HL-60 (cell line): ENCODE data around the gene SLCO2A1.

Experiments used
- DNase-seq, 2 experiments: peaks; one replicate each; pipeline ENCODE4 v3.0.0-alpha.2; 2010 to 2020; ENCODE audit warnings: low read depth in 1 of 2, low spot score in 1 of 2
- H3K27ac ChIP-seq: fragments of 250-450 bp; sonication (Bioruptor Pico); replicated peaks from 2 replicates; pipeline ENCODE4 v1.5.1; 2020; ENCODE audit warnings: mild to moderate bottlenecking, moderate library complexity
- H3K27me3 ChIP-seq: fragments of 250-450 bp; sonication (Bioruptor Pico); 2 replicates; pipeline ENCODE4 v1.5.1; 2021; ENCODE audit warnings: mild to moderate bottlenecking, moderate library complexity; ENCODE audit not compliant: insufficient read depth, poor library complexity, severe bottlenecking
- H3K4me3 ChIP-seq: replicated peaks from 2 replicates; pipeline ENCODE4 v1.5.1; 2011; ENCODE audit warnings: mild to moderate bottlenecking, control low read depth, low read length; ENCODE audit not compliant: insufficient read depth
- GABPA ChIP-seq: IDR thresholded peaks from 2 replicates; pipeline ENCODE4 v1.6.1; 2012; ENCODE audit warnings: low read depth
- POLR2AphosphoS5 ChIP-seq: IDR thresholded peaks from 2 replicates; pipeline ENCODE4 v1.6.1; 2012; ENCODE audit warnings: low read depth
- SPI1 ChIP-seq: IDR thresholded peaks from 2 replicates; pipeline ENCODE4 v1.6.1; 2012; ENCODE audit warnings: low read depth, mild to moderate bottlenecking, borderline replicate concordance
- TF ChIP-seq, protein P1 (sequence below): IDR thresholded peaks from one replicate; pipeline ENCODE4 v1.5.1; 2011; ENCODE audit warnings: low read length, control low read depth, inconsistent platforms; ENCODE audit not compliant: insufficient read depth
- TF ChIP-seq, protein P2 (sequence below): IDR thresholded peaks from 2 replicates; pipeline ENCODE4 v1.6.1; 2012; ENCODE audit warnings: low read depth; ENCODE audit not compliant: insufficient replicate concordance

The SLCO2A1 gene

DNA sequence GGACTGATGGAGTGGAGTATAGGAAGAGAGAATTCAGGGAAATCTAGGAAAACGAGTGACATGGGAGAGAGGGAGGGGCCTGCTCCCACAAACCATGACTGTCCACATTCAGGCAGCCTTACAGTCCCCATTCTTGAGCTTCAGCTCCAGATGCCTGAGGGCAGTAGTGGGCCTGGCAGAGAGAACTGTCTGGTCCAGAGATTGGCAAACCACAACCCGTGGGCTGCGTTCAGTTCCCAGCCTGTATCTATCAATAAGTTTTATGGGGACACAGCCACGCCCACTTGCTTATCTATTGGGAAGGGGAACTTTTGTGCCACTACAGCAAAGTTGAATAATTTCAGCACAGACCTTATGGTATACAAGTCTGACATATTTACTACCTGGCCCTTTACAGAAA, 63.8 kb downstream of the SLCO2A1 start:
- DNase-seq = no peak
- TF ChIP-seq POLR2AphosphoS5 = no peak
- TF ChIP-seq, protein P1, sequence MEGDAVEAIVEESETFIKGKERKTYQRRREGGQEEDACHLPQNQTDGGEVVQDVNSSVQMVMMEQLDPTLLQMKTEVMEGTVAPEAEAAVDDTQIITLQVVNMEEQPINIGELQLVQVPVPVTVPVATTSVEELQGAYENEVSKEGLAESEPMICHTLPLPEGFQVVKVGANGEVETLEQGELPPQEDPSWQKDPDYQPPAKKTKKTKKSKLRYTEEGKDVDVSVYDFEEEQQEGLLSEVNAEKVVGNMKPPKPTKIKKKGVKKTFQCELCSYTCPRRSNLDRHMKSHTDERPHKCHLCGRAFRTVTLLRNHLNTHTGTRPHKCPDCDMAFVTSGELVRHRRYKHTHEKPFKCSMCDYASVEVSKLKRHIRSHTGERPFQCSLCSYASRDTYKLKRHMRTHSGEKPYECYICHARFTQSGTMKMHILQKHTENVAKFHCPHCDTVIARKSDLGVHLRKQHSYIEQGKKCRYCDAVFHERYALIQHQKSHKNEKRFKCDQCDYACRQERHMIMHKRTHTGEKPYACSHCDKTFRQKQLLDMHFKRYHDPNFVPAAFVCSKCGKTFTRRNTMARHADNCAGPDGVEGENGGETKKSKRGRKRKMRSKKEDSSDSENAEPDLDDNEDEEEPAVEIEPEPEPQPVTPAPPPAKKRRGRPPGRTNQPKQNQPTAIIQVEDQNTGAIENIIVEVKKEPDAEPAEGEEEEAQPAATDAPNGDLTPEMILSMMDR = no peak
- TF ChIP-seq, protein P2, sequence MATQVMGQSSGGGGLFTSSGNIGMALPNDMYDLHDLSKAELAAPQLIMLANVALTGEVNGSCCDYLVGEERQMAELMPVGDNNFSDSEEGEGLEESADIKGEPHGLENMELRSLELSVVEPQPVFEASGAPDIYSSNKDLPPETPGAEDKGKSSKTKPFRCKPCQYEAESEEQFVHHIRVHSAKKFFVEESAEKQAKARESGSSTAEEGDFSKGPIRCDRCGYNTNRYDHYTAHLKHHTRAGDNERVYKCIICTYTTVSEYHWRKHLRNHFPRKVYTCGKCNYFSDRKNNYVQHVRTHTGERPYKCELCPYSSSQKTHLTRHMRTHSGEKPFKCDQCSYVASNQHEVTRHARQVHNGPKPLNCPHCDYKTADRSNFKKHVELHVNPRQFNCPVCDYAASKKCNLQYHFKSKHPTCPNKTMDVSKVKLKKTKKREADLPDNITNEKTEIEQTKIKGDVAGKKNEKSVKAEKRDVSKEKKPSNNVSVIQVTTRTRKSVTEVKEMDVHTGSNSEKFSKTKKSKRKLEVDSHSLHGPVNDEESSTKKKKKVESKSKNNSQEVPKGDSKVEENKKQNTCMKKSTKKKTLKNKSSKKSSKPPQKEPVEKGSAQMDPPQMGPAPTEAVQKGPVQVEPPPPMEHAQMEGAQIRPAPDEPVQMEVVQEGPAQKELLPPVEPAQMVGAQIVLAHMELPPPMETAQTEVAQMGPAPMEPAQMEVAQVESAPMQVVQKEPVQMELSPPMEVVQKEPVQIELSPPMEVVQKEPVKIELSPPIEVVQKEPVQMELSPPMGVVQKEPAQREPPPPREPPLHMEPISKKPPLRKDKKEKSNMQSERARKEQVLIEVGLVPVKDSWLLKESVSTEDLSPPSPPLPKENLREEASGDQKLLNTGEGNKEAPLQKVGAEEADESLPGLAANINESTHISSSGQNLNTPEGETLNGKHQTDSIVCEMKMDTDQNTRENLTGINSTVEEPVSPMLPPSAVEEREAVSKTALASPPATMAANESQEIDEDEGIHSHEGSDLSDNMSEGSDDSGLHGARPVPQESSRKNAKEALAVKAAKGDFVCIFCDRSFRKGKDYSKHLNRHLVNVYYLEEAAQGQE = no peak
- H3K27me3 ChIP-seq = no peaks in the 10 kb centered on the region
- no peak overlapping the region for H3K4me3 ChIP-seq
- H3K27ac ChIP-seq = no peak overlapping the region

DNA sequence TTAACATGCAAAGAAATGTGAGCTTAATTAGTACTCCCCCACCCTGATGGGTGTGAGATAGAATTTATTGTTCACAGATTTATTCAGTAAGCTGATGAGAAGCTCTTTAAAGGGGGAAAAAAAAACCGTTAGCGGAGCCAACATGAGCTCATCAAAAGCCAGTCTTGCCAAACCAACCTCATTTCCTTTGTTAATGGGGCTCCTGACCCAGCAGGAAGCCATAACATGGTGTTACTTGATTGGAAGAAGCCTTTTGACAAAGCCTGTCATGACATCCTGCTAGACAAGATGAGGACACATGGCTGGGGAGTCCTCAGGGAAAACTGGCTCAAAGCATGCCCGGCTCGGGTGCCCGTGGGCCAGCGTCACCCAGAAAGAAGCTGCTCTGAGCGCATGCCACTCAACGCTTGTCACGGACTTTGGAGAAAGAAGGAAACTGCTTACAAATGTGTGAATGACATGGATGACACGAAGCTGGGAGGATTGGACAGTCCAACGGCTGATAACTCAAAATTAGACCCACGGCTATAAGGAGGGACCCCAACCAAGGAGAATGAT, 64.6 kb downstream of the SLCO2A1 start:
- no peaks in the 10 kb centered on the region for H3K27me3 ChIP-seq
- DNase-seq = no peak
- no peak overlapping the region for H3K4me3 ChIP-seq
- H3K27ac ChIP-seq = no peak overlapping the region
- no peak for TF ChIP-seq GABPA
- no peak for TF ChIP-seq POLR2AphosphoS5
- TF ChIP-seq SPI1 = no peak
- TF ChIP-seq, protein P1 = no peak
- TF ChIP-seq, protein P2 = no peak

DNA sequence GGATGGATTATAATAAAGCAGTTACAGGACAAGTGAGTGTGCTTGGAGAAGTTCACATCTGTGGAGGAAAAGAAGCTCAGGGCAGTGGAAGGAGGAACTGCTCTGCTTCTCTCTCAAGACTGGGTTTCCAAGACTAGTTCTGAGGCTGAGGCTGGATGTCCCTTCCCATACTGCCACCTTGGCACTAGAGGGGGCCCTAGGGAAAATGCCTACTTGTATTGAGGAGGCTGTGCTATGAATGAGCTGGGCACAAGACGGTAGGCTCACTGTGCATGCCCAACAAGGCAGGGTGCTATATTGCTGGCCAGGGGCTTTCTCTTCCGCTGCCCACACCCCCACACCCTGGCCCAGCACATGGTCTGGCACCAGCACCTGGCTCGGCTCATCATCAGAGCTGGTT, 65.2 kb downstream of the SLCO2A1 start:
- Histone ChIP-seq H3K4me3 (no peak overlapping the region), H3K27me3 (no peaks in the 10 kb centered on the region), H3K27ac (no peak overlapping the region)
- DNase-seq = peak in 1 of 2 experiments; percentile 82
- TF ChIP-seq POLR2AphosphoS5 (no peak), GABPA (no peak), SPI1 (peak; percentile 75; the same call in 1 of the 2 replicates)
- TF ChIP-seq, protein P2 = no peak
- TF ChIP-seq, protein P1 = peak; percentile 38
